HG02840 (cell line): ENCODE data around the gene CBLN3.
"Not testable (repeated sequence)": the region's sequence is repeated elsewhere in the genome, so short reads cannot be mapped to it uniquely, and the experiment has no call there.

ENCODE experiments used
- ATAC-seq: cut with Tn5 transposase; IDR thresholded peaks from one replicate; pipeline ENCODE4 v1.9.1; 2021; ENCODE audit warnings: mild to moderate bottlenecking, moderate library complexity, moderate number of reproducible peaks; ENCODE audit not compliant: unreplicated experiment, low FRiP score

CBLN3 gene

GRCh38 chr14:24429395-24430142 lies at the start of gene CBLN3, which contains the start of gene KHNYN:
CBLN3 (minus strand) TSS chr14:24429668; CDS start chr14:24429054, 614 bp downstream.
KHNYN (plus strand) TSS chr14:24429954; CDS start chr14:24430731, 777 bp downstream.
- peak; percentile 87 for ATAC-seq

GRCh38 chr14:24475261-24475660 lies 45.8 kb upstream of the CBLN3 start:
- ATAC-seq: no peak

GRCh38 chr14:24473211-24473610 lies 43.7 kb upstream of the CBLN3 start:
- no peak for ATAC-seq

- not testable (repeated sequence) for ATAC-seq
Observed at GRCh38 chr14:24470450-24470849, 41.0 kb upstream of the CBLN3 start.

GRCh38 chr14:24465805-24466204 lies 36.3 kb upstream of the CBLN3 start:
- ATAC-seq: no peak

- no peak for ATAC-seq
Observed at GRCh38 chr14:24465368-24465767, 35.9 kb upstream of the CBLN3 start.

- no peak for ATAC-seq
Observed at GRCh38 chr14:24463884-24464785, 34.7 kb upstream of the CBLN3 start.

- no peak for ATAC-seq
Observed at GRCh38 chr14:24463017-24463883, 33.8 kb upstream of the CBLN3 start.

GRCh38 chr14:24461336-24461735 lies 31.9 kb upstream of the CBLN3 start:
- ATAC-seq: no peak

- no peak for ATAC-seq
Observed at GRCh38 chr14:24459331-24459730, 29.9 kb upstream of the CBLN3 start.

- no peak for ATAC-seq
Observed at GRCh38 chr14:24458736-24459135, 29.3 kb upstream of the CBLN3 start.

GRCh38 chr14:24456980-24457379 lies 27.5 kb upstream of the CBLN3 start:
- ATAC-seq: no peak

- ATAC-seq: not testable (repeated sequence)
Observed at GRCh38 chr14:24450828-24451227, 21.4 kb upstream of the CBLN3 start.

- ATAC-seq: no peak
Observed at GRCh38 chr14:24443053-24443665, 13.7 kb upstream of the CBLN3 start.

GRCh38 chr14:24442240-24443052 lies 13.0 kb upstream of the CBLN3 start, which contains the start of gene SDR39U1:
SDR39U1 (minus strand) TSS chr14:24442776; CDS start chr14:24442769, 7 bp downstream.
- peak; percentile 95 for ATAC-seq

- ATAC-seq: no peak
Observed at GRCh38 chr14:24441904-24442239, 12.4 kb upstream of the CBLN3 start.

- ATAC-seq: no peak
Observed at GRCh38 chr14:24441485-24441884, 12.0 kb upstream of the CBLN3 start.

- no peak for ATAC-seq
Observed at GRCh38 chr14:24440606-24441399, 11.3 kb upstream of the CBLN3 start.
